ENCODE measurements around the gene ACTR1A.

Gene ACTR1A

GRCh38 chr10:102452672-102453340 is 49.7 kb downstream of the ACTR1A start:
- DNase-seq: no peak

DNA sequence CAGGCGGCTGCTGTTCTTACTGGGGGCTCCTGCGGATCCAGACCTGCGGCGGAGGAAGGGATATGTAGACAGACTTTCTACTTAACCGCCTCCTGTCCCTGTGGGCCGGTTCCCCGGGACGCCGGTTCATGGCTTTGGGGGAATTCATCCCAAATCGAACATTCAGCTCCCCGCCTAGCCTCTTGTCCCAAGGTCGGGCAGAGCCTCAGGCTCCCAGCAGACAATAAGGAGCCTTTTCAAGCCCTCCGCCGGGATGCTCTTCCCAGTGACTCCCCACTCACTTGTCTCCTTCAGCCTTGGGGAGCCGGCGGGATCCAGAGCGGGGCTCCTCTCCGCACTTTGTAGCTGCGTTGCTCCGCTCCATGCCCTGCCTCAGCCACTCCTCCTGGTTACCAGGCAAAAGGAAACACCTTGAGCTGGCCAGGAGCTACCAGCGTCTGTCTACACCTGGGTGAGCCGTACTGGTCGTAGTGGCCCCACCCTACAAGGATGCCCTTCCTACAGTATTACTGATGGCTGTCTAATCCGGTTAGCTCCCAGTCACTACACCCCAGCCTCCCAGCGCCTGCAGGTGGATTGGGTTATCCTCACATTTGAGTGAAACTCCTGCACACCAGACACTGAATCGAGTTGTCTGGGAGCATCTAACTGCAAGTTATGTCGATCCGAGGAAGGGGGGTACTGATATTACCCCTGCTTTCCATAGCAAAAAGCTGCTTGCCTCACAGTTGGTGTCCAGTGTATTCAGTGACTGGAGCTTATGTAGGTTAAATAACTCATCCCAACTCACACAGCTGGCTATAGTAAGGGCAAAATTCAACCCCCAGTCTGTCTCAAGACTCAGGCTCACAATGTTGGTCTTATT is 51.2 kb downstream of the ACTR1A start, which contains the start of gene C10orf95:
Gene C10orf95, minus strand, starts transcription at position 439 of the 865 bp plus-strand sequence. CDS start 450 bp downstream, outside the sequence.
- no peak for DNase-seq

- DNase-seq: peak; percentile 12 to 71
Measured at GRCh38 chr10:102450374-102451104, 52.0 kb downstream of the ACTR1A start.

DNA sequence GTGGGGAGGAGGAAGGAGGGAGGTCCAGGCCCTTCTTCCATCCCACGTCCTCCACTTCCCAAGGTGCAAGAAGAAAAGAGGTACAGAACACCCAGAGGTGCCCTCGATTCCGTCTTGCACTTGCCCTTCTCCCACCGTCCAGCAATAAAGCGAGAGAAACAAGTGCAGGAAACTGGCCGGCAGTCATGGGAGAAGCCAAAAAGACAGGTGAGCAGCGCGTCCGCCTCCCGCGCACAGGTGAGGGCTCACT is 52.5 kb downstream of the ACTR1A start:
- DNase-seq: no peak

DNA sequence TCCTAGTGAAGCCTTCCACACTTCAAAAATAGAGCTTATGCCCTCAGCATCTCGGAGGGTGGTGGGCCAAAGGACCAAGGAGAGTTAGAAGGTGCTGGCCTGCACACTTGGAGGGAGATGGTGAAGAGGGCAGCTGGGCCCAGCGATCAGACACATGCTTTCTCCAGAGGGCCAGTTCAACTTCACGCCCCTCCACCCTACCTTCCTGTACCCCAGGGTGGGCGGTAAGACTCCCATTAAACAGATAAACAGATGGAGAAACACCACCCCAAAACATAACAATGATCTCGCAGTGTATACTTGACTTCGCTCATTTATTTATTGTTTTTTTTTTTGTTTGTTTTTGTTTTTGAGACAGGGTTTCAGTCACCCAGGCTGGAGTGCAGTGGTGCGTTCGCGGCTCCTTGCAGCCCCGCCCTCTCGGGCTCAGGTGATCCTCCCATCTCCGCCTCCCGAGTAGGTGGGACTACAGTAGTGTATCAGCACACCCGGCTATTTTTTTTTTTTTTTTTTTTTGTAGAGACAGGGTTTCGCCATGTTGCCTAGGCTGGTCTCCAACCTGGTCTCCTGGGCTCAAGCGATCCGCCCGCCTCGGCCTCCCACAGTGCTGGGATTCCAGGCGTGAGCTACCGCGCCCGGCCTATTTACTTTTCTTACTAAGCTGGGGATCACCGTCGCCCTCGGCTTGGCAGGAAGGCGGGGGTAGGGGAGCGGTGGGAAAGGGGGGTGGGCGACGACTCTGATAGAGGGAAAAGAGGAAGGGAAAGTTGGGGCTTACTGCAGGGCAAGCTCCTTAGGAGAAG is 53.0 kb downstream of the ACTR1A start:
- peak in 1 of 2 experiments; percentile 29 for DNase-seq

GRCh38 chr10:102444851-102445250 is 57.7 kb downstream of the ACTR1A start:
- DNase-seq: no peak

DNA sequence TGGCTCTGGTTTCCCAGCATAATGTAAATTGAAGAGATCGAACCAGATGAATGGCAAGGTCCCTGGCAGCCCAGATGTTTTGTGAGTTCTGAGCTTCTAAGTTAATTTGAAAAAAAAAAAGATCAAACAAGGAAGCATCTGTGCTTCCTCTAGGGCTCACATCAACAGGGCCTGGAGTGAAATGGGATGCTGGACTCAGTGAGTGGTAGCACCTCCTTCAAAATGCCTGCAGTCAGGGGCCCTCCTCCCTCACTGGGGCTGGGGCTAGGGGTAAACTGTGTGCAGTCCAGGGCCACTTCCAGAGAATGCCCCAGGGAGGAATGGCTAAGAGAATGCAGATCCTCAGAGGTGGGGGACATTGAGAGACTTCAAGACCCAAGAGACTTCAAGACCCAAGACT is 64.1 kb downstream of the ACTR1A start:
- DNase-seq: no peak

DNA sequence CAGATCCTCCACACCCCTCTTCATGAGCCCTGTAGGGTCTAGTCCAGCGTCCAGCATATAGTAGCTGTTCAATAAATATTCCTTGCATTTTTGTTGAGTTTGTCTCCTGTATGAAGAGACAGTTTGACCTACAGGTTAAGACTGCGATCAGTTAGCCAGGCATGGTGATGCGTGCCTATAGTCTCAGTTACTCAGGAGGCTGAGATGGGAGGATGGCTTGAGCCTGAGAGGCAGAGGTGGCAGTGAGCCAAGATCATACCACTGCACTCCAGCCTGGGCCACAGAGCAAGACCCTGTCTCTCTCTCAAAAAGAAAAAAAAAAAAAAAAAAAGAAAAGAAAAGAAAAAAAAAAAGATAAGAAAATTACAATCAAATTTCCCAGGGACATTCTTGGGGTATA is 65.0 kb downstream of the ACTR1A start:
- no peak for DNase-seq

- no peak for DNase-seq
Measured at GRCh38 chr10:102436312-102436711, 66.2 kb downstream of the ACTR1A start.

- DNase-seq: no peak
Measured at GRCh38 chr10:102435529-102436233, 66.8 kb downstream of the ACTR1A start.

GRCh38 chr10:102435133-102435497 is 67.4 kb downstream of the ACTR1A start:
- DNase-seq: no peak

DNA sequence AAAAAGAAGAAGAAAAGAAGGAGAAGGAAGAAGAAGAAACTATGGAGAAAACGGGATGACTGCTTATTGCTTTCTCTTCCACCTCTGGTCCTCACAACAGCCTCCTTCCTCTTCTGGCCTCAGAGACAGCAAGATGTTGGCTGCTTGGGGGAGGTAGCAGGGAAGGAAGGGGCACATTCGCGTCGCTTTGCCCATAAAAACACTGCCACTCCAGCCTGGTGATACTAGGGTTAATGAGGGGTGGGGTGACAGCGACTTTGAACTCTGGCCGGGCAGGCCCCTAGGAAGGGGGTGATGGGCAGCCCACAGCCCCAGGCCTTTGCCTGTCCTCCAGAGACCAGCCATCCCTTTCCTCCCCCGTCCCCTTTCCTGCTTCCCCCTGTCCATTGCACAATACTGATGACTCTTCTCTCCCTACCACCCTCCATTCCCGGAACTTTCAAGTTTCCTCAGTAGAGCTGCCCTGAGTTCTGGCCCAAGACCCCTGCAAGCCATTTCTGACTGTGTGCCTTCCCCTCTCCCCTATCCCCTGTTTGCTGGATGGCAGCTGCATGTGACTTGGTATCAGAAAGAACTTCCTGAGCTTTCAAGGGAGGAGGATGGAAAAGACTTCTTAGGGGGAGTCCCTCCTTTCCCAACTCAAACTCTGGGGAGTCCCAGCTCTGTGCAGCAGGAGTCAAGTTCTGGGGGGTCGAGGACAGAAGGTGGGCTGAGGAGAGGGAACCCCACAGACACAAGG is 67.9 kb downstream of the ACTR1A start:
- no peak for DNase-seq

GRCh38 chr10:102433619-102434046 is 68.9 kb downstream of the ACTR1A start:
- DNase-seq: no peak

- peak; percentile 70 to 87 for DNase-seq
Measured at GRCh38 chr10:102432162-102432950, 70.2 kb downstream of the ACTR1A start, which contains the start of gene CUEDC2. CUEDC2 (minus strand) TSS chr10:102432574; CDS start chr10:102425188, 7,386 bp downstream.

- peak in 1 of 2 experiments; percentile 36 for DNase-seq
Measured at GRCh38 chr10:102431452-102432124, 70.9 kb downstream of the ACTR1A start.

- no peak for DNase-seq
Measured at GRCh38 chr10:102429468-102429867, 73.0 kb downstream of the ACTR1A start.

Measured in NCI-H524 (cell line).